ENCODE results near the gene PRMT2.

Gene PRMT2

GRCh38 chr21:46603228-46603627, 32.2 kb upstream of the PRMT2 start:
- DNase-seq (ENCODE audit: low read depth in 1 of 2, low spot score in 1 of 2) = no peak
- Histone ChIP-seq H3K27me3 (ENCODE audit: insufficient read depth, poor library complexity, severe bottlenecking) (no peaks in the 10 kb centered on the region), H3K27ac (replicated peaks) (no peak overlapping the region), H3K4me3 (replicated peaks; ENCODE audit: insufficient read depth, low read length) (no peak overlapping the region)
- TF ChIP-seq SPI1 (IDR thresholded peaks at IDR 0.05; ENCODE audit: borderline replicate concordance, low read depth) = no peak
- TF ChIP-seq CTCF (IDR thresholded peaks at IDR 0.05; ENCODE audit: insufficient read depth, low read length) = no peak
- no peak for TF ChIP-seq POLR2AphosphoS5 (IDR thresholded peaks at IDR 0.05; ENCODE audit: low read depth)
- no peak for TF ChIP-seq GABPA (IDR thresholded peaks at IDR 0.05; ENCODE audit: low read depth)
- TF ChIP-seq REST (IDR thresholded peaks at IDR 0.05; ENCODE audit: insufficient replicate concordance, low read depth) = no peak

- no peak for DNase-seq (ENCODE audit: low read depth in 1 of 2, low spot score in 1 of 2)
- peak overlapping the region; percentile 90 for H3K27ac ChIP-seq (replicated peaks)
These were observed 31.0 kb upstream of the PRMT2 start for GRCh38 chr21:46604329-46604974.

GRCh38 chr21:46604975-46605766, 30.3 kb upstream of the PRMT2 start, which contains the start of gene S100B:
TSS of gene S100B (minus strand) at chr21:46605082. CDS start at chr21:46602415, 2,667 bp downstream.
- H3K4me3 ChIP-seq (replicated peaks; ENCODE audit: insufficient read depth, low read length) = no peak within 1 kb of the TSS
- peak within 1 kb of the TSS; percentile 90 for H3K27ac ChIP-seq (replicated peaks)
- TF ChIP-seq SPI1 (IDR thresholded peaks at IDR 0.05; ENCODE audit: borderline replicate concordance, low read depth) (no peak), GABPA (IDR thresholded peaks at IDR 0.05; ENCODE audit: low read depth) (no peak), POLR2AphosphoS5 (IDR thresholded peaks at IDR 0.05; ENCODE audit: low read depth) (no peak), CTCF (IDR thresholded peaks at IDR 0.05; ENCODE audit: insufficient read depth, low read length) (no peak), REST (IDR thresholded peaks at IDR 0.05; ENCODE audit: insufficient replicate concordance, low read depth) (no peak)
- H3K27me3 ChIP-seq (ENCODE audit: insufficient read depth, poor library complexity, severe bottlenecking) = no peaks in the 10 kb centered on the region
- DNase-seq (ENCODE audit: low read depth in 1 of 2, low spot score in 1 of 2) = peak; percentile 47 to 62

More at GRCh38 chr21:46604329-46604974, 31.0 kb upstream of the PRMT2 start:
- H3K4me3 ChIP-seq (replicated peaks; ENCODE audit: insufficient read depth, low read length) = no peak overlapping the region
- TF ChIP-seq GABPA (IDR thresholded peaks at IDR 0.05; ENCODE audit: low read depth) = no peak
- H3K27me3 ChIP-seq (ENCODE audit: insufficient read depth, poor library complexity, severe bottlenecking) = no peaks in the 10 kb centered on the region

GRCh38 chr21:46605767-46606426, 29.6 kb upstream of the PRMT2 start:
- Histone ChIP-seq H3K4me3 (replicated peaks; ENCODE audit: insufficient read depth, low read length) (no peak overlapping the region), H3K27me3 (ENCODE audit: insufficient read depth, poor library complexity, severe bottlenecking) (no peaks in the 10 kb centered on the region), H3K27ac (replicated peaks) (peak overlapping the region; percentile 90)
- TF ChIP-seq GABPA (IDR thresholded peaks at IDR 0.05; ENCODE audit: low read depth) (no peak), POLR2AphosphoS5 (IDR thresholded peaks at IDR 0.05; ENCODE audit: low read depth) (peak; percentile 93), REST (IDR thresholded peaks at IDR 0.05; ENCODE audit: insufficient replicate concordance, low read depth) (peak; percentile 41), SPI1 (IDR thresholded peaks at IDR 0.05; ENCODE audit: borderline replicate concordance, low read depth) (peak; percentile 99)
- DNase-seq (ENCODE audit: low read depth in 1 of 2, low spot score in 1 of 2) = peak; percentile 79 to 98
